ENCODE measurements around the gene TNNC1.

TNNC1 gene

DNA sequence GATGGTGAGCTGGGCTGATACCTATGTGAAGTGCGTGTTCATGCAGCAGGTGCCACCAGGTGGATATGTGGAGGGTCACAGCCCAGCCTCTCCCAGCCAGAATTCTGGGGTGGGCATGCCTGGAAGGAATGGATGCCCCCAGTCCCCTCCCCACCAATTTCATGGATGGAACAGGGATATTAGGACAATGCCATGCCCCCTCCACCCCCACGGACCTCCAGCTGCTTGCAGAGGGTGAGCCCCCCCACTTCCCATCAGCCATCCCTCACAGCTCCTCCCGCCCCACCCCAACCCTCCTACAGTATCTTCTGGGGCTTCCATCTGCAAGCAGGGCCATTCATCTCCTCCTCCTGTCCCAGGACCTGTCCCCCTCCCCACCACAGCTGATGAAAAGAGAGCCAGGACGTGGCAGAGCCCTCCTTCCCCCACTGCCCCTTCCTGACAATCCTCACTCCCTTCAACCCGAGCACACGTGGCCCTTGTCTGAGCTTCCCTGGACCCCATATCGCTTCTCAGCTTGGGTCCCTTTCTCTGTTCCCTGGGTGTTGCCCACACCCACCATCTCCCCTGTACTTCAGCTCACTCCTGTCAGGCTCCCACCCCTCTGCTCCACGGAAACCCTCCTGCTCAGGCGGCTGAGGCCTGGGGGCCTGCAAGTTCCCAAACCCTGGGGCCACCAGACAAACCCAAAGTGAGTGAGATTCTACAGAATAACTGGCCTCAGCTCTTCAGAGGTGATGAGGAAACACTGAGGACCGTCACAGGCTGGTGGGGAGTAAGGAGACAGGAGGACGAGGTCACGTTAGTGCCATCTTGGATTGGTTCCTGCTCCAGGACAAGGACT lies 6.1 kb downstream of the TNNC1 start:
- DNase-seq, result no peak
- intact Hi-C loops (cut with DNase I), result no loop called here

DNA sequence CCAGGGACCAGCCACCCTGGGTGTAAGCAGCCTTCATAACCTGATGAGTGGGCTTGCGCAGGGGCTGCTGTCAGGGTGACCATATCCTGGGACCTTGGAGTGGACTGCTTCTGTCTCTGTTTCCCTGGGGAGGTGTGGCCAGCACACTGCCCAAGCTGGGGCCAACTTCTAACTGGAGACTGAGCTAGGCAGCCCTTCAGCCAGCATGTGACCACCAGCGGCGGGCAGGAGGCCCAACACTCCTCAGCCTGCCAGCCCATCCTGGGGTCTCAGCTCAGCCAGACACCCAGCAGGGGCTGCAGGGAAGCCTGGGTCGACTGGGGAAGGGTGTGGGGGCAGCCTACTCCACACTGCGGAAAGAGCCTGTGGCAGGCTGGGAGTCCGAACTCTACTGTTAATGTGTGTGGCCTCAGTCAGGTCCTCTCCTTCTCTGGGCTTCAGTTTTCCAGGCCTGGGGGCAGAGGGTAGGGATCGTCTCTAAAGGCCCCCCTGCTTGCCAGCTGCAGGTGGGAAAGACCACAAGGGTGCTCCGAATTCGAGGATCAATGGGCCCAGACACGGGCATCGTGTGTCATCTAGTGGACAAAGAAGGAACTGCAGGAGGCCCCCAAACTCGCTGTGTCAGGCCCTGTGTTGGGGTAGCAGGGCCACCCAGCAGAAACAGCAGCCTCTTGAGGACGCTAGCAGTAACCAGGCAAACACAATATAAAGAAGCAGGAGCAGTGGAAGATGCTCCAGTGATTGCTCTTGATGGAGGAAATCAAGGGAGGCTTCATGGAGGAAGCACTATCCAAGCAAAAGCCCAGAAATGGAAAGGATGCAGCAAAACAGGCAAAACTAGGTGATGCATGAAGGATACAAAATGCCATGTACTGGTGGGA lies 7.0 kb downstream of the TNNC1 start:
- DNase-seq, result peak; percentile 28 to 88 (median 70)
- intact Hi-C loops (cut with DNase I), result no loop called here

DNA sequence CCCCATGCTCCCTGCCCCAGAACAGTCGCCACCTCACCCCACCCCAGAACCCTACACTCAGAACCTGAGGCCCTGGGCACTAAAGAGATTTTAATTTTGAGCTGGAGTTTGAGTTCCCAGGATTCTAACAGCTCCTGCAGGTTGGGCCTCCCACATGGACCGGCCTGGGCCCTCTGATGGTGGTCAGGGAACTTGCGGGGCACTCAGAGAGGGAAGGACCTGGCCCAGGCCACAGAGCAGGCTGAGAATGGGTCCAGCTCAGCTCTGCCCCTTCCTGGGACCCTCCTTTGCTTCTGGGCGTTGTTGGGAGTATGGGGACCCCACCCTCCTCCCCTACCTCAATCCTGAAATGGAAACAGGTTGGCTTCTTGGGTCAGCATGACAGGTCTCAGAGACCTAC lies 7.8 kb downstream of the TNNC1 start:
- no peak for DNase-seq
- intact Hi-C loops (cut with DNase I), result no loop called here

DNA sequence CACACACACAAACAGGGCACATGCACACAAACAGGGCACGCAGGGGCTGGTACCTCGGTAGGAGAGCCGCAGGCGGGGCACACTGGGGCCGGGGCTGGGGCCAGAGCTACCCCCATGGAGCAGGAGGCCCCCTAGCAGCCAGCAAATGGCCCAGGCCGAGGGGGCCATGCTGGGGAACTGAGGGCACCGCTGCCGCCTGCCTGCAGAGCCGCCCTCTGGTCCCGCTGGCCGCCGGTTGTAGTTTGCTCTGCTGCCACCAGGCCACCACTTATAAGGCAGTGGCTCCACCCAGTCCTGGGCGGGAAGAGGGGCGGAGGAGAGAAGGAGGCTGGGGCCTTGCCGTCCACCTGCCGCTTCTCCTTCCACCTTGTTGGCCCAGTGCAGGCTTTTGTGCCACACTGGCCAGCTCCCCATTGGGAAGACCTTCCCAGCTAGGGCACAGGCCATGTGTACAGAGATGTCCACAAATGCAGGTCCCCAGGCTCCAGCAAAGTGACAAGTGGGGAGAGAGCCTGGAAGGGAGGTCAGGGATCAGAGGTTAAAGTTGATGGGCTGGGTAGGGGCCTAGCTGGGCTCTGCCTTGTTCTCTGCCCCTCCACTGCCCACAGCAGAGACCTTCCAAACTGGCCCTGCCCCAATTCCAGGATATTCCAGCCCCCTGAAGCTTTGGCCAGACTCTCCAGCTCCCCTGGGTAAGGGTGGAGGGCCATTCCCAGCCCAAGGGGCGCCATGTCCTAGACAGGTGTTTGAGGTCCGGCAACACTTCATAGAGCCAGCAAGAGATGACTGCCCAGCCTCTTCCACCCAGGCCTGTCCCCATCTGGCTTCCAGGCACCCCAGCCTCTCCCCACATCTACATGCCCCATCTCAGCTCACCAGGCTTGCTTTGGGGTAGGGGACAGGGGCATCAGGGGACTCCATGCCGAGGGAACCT lies 8.7 kb downstream of the TNNC1 start, which contains the start of gene SEMA3G:
TSS of gene SEMA3G (minus strand) at position 244 of the 934 bp plus-strand sequence. CDS start at position 168, 76 bp downstream.
- peak in 11 of 42 donors; percentile 19 to 51 (median 29) for DNase-seq
- intact Hi-C loops (cut with DNase I), result no loop called here

DNA sequence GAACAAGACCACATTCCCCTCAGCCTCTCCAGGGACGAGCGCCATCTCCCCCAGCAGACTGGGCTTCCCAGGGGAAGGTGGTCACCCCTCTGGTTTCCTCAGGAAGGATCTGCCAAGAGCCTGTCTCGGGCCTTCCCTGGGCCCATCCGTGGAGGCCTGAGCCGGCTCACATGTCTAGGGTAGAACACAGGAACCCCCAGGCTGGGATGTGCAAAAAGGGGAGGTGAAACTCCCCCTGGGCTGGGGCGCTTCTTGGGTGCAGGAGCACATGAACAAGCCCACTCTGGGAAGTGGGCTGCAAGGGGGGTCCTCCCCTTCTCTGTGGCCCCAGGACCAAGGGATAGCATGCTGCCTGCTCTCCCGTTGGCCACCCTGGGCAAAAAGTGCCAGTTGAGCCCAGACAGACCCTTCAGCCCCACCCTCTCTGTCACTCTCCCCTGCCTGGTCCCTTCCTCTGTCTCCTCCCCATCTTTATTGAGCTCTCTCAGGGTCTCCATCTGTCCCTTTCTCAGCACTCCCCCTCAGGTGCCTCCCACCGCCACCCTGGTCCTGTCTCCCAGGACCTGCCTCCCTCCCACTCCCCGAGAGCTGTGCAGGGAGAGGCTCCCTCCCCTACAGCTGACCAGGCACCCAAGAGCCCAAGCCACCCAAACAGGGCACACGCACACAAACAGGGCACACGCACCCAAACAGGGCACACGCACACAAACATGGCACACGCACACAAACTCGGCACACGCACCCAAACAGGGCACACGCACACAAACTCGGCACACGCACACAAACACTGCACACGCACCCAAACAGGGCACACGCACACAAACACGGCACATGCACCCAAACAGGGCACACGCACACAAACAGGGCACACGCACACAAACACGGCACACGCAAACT lies 9.8 kb downstream of the TNNC1 start:
- DNase-seq, result no peak
- intact Hi-C loops (cut with DNase I), result no loop called here

DNA sequence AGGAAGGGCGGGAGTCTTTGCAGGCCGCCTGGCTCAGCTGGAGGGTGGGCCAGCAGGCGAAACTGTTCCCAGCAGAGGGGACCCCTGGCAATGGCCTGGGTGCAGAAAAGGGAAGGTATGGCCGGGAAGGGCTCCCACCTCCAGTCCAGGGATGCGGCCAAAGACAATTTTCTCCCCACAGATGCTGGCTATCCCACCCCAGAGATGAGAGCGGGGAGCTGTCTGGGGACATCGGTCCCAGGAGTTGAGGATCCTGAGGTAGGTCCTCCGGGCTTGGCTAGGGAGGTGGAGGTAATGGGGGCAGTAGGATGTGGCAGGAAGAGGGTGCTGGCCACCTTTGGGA lies 10.6 kb downstream of the TNNC1 start:
- no peak for DNase-seq
- intact Hi-C loops (cut with DNase I), result no loop called here

DNA sequence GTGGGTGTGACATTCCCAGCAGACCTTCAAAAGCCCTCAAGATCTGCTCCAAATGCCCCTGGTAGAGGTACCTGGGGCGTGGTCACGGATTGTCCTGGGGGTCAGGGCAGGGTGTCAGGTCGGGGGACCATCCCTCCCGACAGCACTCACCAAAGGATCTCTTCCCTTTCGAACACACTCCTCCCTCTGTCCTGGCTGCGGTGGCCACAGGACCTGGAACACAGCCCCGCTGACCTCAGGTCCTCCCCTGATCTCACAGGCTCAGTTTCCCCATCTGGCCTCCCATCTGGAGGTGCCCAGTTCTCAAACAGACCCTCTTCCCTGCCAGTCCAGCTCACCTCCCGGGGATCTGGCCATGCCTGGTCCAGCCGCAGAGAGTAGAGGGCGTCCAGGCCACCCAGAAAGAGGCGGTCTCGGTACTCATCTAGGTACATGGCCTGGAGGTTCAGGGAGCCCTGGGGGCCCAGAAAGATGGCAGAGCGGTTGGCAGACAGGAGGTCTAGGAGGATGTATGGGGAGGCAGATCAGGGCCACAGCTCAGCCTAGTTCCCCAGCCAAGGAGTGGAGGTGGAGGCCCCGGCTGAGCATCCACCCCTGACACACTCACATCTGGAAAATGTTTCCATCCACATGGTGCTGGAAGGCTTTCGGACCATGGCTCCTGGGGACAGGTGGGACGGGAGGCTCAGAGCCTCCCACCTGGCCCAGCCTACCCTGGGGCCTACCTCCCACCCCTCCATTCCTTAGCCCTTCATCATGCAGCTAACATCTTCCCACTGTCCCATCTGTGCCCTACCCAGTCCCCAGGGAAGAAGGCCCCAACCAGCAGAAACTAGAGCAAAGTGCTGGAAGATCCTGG lies 11.2 kb downstream of the TNNC1 start:
- DNase-seq, result no peak
- intact Hi-C loops (cut with DNase I), result no loop called here

DNA sequence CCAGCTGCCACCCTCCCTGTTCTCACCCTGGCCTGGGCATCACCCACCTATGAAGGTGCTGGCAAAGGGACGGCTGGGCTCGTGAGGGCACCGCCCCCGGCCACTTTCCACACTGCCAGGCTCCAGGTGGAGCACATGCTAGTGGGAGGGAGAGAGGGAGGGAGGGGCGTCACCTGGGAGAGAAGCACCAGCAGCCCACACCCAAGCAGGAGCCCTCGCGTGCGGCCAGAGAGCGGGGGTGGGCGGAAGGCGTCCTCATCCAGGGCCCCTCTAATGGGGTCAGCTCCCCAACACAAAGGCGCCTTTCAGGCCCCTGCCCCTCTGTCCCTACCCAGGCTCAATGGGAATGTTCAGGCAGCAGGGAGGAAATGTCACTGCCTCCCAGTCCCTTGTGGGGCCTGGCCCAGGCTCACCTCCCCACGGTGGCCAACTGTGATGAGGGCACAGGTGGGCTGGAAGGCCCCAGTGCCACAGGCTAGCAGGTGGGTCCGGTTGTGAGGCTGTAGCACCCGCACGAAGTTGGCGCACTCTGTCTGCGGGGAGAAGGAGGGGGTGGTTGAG lies 12.0 kb downstream of the TNNC1 start:
- no peak for DNase-seq
- intact Hi-C loops (cut with DNase I), result no loop called here

DNA sequence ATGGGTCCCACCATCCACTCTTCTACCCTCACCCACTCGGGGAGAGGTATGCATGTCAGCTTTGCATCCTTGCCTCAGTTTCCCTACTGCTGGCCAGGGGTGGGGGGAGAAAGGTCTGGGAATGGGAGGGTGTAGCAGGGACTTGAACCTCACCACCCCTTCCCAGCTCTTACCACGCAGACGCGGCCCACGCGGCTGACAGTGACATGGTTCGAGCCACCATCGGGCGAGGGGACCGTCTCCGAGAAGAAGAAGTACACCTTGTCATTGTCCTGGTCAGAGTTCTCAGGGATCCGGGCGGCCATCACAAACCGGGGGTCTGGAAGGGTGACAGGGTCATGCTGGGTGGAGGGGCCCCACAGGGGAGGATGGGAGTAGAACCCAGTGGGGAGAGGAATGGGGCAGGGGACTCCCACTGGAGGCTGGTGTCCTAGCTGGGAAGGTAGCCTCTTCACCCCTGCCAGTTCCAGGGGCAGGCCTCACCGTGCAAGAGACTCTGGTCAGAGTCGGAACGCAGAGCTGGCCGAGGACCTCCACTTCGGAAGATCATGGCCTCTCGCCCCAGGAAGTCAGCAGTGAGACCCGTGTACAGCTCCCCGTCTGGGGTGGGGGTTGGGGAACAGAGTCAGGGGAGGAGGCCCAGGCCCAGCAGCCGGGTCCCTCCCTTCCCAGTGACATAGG lies 12.6 kb downstream of the TNNC1 start:
- intact Hi-C loops (cut with DNase I), result no loop called here
- no peak for DNase-seq

DNA sequence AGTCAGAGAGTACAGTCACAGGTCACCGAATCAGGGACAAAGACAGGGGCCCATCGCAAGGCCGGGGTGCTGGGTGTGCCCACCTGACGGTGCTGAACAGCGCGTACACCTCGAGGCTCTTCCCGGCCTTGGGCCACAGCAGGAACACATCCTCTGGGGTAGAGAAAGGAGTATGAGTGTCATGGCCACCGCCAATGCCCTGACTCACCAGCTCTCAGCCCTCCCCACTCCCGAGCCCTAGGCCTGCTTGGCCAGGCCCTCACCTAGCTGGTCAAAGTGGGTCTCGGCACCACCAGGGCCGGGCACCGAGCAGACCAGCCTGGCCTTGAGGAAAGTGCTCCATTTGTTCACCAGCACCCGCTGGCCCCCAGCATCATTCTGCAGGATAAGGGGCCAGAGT lies 13.2 kb downstream of the TNNC1 start:
- intact Hi-C loops (cut with DNase I), result no loop called here
- no peak for DNase-seq

DNA sequence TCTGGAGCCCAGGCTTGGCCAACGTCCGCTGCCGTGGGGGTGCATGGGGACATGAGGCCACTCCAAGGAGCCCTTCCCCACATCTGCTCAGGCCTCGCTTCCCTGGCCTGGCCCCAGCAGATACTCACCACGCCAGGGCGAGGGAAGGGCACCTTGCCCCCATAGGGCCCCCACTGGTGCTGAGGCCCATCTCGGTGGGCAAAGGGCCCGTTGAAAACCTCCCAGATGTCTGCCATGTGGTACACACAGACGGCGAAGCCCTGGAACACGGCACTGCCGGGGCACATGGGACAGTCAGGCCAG lies 13.6 kb downstream of the TNNC1 start:
- intact Hi-C loops (cut with DNase I), result no loop called here
- DNase-seq, result no peak

DNA sequence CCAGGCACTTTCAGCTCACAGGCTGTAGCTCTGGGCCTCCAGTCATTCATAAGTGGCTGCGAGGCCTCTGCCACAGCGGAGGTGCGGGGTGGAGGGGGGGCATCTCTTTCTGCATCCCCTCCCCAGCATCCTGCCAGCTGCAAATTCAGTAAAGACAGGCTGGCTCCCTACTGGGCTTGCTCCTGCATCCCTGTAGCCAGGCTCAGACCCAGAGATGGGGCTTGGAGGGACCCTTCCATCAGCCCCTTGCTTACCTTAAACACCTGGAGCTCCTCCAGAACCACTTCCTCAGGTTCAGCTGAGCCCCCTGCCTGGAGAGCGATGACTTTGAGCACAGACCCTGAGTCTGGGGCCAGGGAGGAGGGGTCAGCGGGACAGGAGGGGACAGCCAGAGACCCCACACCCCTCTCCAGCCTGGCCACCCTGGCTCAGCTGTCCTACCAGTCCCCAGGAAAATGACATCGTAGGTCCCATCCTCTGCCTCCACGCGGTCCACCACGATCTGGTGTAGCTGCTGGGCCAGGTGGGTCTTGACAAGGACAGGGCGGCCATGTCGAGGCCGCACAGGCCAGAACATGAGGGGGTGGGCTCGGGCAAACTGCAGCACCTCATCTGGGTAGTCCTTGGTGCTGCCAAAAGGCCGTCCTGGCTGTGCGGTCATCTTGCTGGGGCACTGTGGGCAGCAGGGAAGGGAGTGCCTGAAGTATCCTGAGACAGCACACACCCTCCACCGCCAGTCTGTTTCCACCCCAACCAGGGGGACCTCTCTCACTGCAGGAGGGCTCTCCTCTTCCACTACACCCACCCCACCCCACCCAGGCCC lies 14.2 kb downstream of the TNNC1 start:
- intact Hi-C loops (cut with DNase I), result no loop called here
- no peak for DNase-seq

DNA sequence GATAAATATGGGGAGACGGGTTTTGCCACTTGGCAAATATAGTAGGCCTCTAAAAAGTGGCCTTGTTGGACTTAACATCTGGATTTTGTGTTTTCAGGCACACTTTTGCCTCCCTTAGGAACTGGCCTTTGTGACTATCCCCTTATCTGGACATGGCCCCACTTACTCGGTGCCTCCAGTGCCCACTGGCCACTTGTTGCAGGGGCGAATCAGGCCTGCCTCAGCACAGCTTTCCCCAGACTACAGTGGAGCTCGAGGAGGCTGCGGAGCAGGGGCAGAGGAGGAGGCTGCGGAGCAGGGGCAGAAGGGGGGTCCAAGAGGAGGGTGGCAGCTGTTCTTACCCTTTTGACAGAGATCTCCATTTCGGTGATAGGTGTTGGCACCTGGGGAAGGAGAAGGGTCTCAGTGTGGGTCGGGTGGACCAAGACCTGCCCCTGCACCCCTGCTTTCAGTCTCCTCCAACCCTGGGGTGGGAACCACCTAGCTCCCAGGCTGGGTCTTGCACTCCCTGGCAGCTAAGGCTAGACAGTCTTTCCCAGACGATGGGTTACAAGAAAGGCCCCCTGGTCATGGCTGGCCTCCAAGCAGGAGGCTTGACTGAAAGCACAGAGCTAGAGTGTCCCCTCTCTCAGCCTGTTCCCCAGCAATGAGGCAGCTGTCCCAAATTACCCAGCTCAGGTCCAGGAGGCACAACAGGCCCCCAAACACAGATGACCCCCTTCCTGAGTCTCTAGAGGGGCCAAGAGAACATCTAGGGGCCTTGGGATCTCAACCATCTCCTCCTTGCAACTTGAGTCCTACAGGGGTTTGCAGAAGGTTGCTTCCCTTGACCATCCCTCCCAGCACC lies 15.0 kb downstream of the TNNC1 start:
- no peak for DNase-seq
- intact Hi-C loops (cut with DNase I), result no loop called here

DNA sequence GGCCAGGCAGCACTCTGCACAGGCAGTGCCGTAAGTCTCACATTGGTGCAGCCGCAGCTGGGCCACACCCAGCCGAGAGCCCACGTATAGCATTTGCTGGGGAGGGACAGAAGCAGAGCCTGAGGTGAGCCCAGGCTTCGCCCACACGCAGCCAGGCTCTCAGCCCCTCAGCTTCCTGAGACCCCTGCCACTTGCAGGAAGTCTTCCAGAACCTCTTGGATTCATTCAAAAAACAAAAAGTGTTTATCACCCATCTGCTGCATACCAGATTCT lies 15.8 kb downstream of the TNNC1 start:
- intact Hi-C loops (cut with DNase I), result no loop called here
- DNase-seq, result no peak
